UCSD-AML1 (cell line): ENCODE results near the gene DDAH2.

Experiments
- DNase-seq: peaks from one replicate; lab custom pipeline; 2025; ENCODE audit not compliant: unreplicated experiment; lab: John Stamatoyannopoulos, UW

DDAH2 gene

GRCh38 chr6:31691564-31692108 lies 37.5 kb downstream of the DDAH2 start:
- DNase-seq = no peak

DNA sequence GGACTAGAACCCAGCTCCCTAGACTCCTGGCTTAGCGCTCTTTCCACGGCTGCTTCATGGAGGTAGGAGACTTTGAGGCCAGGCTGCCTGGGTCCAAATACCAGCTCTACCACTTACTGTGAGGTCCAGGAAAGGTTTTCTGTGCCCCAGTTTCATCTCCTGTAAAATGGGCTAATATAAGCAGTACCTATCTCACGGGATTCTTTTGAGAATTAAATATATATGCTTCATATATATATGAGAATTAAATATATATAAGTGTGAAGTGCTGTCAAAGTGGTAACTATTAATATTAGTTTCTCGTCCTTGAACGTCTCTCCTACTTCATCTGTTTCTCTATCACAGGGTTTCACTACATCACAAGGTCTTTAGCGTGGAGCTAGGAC lies 38.0 kb downstream of the DDAH2 start:
- no peak for DNase-seq

DNA sequence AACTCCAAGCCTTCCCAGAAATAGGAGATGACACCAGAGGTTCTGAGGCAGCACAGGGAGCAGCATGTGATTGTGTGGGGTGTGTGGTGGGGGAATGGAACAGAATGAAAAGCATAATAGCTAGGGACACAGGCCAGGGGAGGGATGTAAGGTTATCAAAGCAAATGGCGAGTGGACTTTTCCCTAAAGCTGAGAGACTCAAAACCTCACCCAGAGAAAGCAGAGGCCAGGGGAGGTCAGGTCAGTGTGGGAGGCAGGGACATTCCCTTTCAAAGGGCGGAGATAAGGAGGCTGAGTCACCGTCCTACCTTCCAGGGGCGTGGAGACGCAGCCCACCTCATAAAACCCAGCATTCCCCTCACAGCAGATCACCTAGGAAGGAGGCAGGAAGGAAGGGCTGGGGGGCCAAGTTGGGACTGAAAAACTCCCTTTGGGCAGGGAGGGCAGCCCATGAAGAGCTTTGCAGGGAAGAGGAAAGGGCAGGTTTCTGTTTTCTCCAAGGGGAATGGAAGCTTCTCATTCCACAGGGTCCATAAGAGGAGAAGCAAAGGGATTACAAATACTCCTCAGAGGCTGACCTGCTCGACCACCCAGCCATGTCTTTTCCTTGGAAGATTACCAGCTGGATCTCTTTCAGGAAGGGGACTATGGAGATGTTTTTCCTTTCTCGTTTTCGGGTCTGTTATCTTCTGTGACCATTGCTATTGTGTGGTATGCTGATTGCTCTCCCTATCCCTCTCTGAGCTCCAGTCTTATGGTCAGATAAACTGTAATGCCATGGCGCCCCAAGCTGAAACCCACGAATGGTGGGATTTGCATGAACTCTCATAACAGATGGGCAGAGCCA lies 38.6 kb downstream of the DDAH2 start:
- no peak for DNase-seq

- DNase-seq = no peak
Observed at GRCh38 chr6:31689249-31690110, 39.6 kb downstream of the DDAH2 start.

DNA sequence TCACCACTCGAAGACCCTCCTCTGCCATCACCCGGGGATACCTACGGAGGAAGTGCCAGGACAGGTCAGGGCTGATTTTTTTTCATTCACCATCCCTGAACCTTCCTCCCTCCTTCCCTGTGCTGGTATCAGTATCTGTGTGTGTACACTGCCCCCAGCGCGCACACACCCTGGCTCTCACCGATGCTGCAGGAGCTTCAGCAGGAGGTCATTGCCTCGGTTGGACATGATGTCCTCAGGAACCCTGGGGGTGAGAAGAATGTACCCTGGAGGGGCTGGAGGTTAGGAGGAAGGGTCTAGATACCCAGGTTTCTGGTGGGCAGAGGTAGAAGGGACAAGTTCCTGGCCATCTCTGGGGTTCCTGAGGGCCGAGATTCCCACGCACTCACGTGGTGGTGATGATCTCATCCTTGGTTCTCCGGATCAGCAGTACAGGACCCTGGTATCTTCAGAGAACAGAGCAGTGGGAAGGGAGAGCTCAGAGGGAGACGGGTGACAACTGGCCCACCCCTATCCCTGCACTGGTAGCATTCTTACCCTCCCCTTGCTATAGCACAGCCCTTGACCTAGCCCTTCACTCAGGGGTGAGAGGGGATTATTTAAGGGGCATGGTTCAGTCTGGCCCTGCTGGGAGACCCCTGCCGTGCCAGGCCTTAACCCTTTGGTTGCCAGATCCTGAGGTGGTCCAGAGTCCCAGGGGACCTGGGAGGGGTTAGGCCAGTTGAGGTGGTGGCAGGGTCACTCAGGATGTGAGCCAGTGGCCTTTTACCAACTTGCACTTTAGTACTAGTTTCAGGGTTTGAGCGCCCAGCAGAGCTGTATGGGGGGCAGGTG lies 41.0 kb downstream of the DDAH2 start:
- no peak for DNase-seq

DNA sequence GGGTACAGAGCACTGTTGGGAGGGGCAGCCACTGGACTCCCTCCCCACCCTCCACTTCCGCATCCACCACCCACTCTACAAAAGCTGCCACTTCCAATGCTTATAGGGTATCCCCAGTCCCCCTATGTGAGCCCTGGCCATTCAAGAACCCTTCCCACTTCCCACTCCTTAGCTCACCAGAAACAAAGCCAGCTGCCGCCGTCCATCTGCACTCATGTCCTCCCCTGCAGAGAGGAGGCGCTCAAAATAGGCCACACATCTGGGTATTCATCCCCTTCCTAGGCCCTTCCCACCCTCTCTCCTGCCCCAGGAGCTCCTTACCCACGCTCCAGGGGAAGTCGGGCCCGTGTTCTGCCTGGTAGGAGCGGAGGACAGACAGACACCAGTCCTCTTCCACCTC lies 41.8 kb downstream of the DDAH2 start:
- DNase-seq = no peak

DNA sequence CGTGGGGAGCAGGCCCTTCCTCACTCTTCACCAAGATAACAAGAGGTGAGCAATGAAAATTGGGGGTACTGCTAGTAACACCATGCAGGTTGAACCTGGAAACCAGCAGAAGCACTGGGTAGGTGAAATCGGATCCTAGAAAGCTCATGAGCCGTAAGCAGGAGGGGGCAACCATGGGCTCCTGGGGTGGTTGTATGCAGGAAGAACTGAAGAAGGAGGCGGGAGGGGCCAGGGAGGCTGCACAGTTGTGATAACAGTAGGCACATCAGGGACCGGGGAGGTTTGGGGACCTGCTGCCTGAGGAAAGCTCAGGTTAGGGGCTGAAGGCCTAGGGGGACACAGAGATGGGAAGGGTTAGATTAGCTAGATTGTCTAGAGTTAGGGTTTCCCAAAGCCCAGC lies 42.6 kb downstream of the DDAH2 start:
- no peak for DNase-seq

DNA sequence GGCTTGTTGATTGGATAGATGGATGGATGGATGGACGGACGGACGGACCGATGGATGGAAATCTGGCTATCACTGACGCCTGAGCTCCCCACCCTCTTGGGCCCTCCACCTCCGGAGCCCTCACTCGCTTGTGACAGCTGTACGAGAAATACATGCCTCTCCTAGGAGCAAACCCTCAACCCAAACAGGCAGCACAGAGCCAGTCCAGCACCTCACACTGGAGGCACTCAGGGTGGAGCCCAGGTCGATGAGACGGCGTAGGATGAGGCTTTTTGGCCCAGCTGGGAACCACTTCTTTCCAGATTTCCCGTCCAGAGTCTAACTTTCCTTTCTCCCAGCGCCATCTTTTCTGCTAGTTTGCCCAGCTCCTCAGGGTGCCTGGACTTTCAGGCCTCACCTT lies 45.5 kb downstream of the DDAH2 start:
- no peak for DNase-seq

GRCh38 chr6:31681135-31681671 lies 47.9 kb downstream of the DDAH2 start:
- DNase-seq = peak; percentile 67

DNA sequence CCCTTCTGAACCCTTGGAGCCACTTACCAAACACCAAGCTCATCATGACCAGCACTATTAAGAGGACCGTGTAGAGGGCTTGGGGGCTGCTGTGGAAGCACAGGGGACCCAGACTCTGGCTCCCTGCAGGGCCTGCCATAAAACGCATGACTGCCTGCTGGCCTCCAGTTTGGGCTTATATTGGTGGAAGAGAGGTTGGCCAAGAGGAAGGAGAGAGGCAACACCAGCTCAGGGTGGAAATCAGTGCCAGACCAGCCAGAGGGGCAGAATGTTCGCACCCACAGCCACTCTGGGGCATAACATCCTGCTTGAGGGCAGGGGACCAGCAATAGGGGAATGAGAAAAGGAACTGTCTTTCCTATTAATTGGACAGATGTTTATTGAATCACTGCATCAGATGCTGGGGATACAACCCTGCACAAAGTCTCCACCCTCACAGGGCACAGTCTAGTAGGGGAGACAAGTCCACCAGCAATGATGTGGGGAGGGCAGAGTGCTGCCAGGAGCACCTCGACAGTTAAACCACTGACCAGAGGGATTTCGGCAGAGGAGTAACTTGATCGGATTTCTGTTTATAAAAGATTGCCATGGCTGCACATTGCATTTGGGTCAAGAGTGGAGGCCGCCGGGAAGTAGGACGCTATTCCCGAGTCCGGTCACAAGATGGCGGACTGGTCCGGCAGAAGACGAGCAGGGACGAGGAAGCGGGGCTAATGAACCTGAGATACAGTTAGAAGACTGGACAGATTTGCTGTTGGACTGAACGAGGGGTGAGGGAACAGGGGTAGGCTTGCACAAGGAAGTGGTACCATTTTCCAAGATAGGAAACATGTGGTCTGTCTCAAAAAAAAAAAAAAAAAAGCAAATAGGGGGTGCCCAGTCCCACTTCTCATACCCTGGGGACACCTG lies 48.6 kb downstream of the DDAH2 start, which contains the start of gene LY6G5C:
TSS of gene LY6G5C (minus strand) at position 842 of the 909 bp plus-strand sequence. CDS start at position 148, 694 bp downstream.
- DNase-seq = peak; percentile 65

GRCh38 chr6:31677955-31678354 lies 51.1 kb downstream of the DDAH2 start:
- no peak for DNase-seq
